NCI-H2081 (cell line): ENCODE results near the gene COASY.

ENCODE experiments used
- DNase-seq, 2 experiments: peaks; one replicate each; lab custom pipeline; 2025; lab: John Stamatoyannopoulos, UW

COASY gene

GRCh38 chr17:42613699-42614295 lies 51.8 kb downstream of the COASY start:
- no peak for DNase-seq
